Hematopoietic multipotent progenitor cell treated with erythropoietin and hydrocortisone succinate and interleukin-3 and kit ligand, for 8 days (in vitro differentiated cells): ENCODE measurements around the gene TNFSF13.

Source experiments
- DNase-seq: peaks from one replicate; pipeline ENCODE4 v3.0.0-alpha.2; 2015

TNFSF13 gene

DNA sequence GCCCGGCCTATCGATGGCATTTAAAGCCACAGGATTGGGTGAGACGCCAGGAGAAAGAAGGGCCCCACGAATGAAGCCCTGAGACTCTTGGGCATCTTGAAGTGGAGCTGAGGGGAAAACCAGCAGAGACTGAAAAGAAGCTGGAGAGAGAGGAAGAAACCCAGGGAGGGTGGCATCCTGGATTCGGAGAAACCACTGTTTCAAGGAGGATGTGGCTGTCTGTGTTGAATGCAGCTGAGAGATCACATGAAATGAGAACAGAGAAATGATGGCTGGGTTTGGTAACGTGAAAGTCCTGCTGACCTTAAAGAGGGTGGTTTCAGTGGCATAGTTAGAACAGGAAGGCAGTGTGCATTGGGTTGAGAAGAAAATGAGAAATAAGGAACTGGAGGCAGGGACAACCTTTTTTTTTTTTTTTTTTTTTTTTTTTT lies 5.9 kb upstream of the TNFSF13 start:
- DNase-seq = no peak

DNA sequence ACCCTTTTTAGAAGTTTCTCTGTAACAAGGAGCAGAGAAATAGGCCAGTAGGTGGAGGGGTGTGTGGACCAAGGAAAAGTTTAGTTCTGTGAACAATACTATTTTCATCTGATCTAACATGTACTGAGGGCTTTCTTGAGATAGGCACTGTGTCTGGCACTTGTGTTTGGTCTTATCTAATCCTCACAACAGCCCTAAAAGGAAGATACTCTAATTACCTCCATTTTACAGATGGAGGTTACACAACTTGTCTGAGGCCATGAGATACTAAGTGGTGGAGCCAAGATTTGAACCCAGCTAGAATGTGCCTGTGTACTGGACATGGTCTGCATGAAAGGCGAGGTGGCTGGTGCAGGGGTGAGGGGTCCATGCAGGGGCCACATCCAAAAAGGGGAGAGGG lies 5.2 kb upstream of the TNFSF13 start:
- DNase-seq = peak; percentile 85

DNA sequence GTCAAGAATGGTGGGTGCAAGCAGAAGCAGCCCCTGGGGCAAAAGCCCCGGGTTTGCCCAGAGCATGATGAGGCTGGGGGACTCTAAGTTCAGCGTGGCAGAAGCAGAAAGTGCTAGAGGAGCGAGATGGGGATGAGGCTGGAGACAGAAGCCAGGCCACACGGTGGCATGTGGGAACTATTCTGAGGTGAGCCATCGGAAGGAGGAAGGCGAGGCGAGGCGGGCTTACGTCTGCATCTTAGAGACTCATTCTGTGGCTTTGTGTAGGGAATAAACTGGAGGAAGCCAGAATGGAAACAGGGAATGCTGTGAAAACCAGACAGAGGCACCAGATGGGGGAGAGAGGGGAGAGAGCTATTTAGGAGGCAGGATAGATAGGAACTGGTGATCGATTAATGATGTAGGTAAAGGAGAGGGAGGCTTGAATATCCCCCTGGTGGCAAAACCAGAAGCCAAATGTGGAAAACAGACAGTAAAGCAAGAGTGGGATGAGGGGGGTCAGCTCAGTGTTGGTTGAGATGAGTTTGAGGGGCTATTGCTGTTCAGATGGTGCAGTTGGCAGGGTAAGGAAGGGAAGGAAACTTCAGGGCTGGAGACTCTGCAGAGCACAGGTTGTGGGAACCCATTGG lies 3.1 kb upstream of the TNFSF13 start:
- no peak for DNase-seq

- no peak for DNase-seq
These were observed 1.9 kb upstream of the TNFSF13 start for GRCh38 chr17:7556627-7557026.

- no peak for DNase-seq
These were observed 1.3 kb upstream of the TNFSF13 start for GRCh38 chr17:7557147-7557764.

DNA sequence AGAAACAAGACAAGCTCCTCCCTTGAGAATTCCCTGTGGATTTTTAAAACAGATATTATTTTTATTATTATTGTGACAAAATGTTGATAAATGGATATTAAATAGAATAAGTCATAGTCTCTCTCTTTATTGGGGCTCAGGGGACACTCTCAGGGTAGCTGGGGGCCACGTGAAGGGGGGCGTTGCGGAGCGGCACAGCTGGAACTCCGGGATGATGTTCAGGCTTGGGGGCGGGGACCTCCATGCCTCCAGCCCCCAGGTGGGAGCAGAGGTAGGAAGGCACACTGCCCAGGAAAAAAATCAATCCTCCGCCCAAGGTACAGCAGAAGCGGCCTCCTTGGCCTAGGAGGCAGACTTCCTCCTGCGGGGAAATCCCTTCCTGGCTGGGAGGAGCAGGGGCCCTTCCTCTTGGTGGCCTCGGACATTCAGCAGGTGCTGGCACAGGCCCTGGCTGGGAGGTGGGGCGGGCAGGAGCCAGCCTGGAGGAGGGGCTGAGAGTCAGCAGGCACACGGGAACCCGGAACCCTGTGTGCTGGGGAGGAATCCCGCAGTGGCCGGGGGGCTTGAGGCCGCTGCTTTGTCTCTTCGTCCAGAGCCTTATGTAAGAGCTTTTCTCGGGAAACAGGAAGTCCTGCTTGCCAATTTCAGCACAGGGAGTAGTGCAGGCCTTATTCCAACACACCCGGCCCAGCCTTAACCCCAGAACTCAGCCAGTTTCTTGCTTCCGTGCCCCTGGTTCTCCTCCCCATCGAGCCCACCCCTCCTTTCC lies 591 bp upstream of the TNFSF13 start:
- peak; percentile 78 for DNase-seq

GRCh38 chr17:7559320-7560171 lies 996 bp downstream of the TNFSF13 start:
- DNase-seq = no peak

DNA sequence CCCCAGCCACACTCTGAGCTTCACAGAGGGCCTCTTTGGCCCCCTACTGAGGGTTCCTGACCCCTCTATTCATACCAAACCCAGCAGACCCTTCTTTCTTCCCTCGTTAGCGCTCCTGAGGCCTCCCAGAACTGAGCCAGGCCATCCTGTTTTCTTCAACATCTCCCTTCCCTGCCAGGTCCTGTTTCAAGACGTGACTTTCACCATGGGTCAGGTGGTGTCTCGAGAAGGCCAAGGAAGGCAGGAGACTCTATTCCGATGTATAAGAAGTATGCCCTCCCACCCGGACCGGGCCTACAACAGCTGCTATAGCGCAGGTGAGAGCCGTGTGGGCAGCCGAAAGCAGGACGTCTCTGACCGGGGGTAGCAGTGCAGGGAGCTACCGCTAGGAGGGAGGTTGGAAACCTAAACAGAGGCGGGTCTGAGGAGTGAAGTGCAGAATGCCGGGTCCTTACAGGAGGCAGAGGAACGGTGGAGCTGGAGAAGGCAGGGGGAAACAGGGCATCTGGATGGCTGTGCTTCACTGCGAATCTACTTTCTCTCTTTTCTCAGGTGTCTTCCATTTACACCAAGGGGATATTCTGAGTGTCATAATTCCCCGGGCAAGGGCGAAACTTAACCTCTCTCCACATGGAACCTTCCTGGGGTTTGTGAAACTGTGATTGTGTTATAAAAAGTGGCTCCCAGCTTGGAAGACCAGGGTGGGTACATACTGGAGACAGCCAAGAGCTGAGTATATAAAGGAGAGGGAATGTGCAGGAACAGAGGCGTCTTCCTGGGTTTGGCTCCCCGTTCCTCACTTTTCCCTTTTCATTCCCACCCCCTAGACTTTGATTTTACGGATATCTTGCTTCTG lies 1.9 kb downstream of the TNFSF13 start:
- peak; percentile 78 for DNase-seq

- peak; percentile 86 for DNase-seq
These were observed 2.6 kb downstream of the TNFSF13 start for GRCh38 chr17:7561028-7561575.

GRCh38 chr17:7561589-7562207 lies 3.1 kb downstream of the TNFSF13 start, which contains the start of gene SENP3:
SENP3 (plus strand) TSS chr17:7561919; CDS start chr17:7563077, 1,158 bp downstream.
- peak; percentile 88 for DNase-seq

- no peak for DNase-seq
These were observed 3.7 kb downstream of the TNFSF13 start for GRCh38 chr17:7562208-7562605.

GRCh38 chr17:7563115-7563869 lies 4.7 kb downstream of the TNFSF13 start:
- no peak for DNase-seq

GRCh38 chr17:7569571-7569970 lies 11.0 kb downstream of the TNFSF13 start:
- DNase-seq = no peak

DNA sequence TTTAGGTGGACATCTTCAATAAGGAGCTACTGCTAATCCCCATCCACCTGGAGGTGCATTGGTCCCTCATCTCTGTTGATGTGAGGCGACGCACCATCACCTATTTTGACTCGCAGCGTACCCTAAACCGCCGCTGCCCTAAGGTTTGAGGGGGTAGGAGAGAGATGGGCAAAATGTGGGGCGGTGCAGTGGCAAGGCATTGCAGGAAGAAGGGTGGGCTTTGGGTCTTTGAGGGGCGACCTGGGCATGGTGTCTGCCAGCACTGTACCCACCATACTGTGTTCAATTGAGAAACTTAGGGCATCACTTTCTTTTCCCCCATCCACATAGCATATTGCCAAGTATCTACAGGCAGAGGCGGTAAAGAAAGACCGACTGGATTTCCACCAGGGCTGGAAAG lies 11.8 kb downstream of the TNFSF13 start:
- DNase-seq = no peak

GRCh38 chr17:7572338-7572587 lies 13.7 kb downstream of the TNFSF13 start:
- DNase-seq = no peak

DNA sequence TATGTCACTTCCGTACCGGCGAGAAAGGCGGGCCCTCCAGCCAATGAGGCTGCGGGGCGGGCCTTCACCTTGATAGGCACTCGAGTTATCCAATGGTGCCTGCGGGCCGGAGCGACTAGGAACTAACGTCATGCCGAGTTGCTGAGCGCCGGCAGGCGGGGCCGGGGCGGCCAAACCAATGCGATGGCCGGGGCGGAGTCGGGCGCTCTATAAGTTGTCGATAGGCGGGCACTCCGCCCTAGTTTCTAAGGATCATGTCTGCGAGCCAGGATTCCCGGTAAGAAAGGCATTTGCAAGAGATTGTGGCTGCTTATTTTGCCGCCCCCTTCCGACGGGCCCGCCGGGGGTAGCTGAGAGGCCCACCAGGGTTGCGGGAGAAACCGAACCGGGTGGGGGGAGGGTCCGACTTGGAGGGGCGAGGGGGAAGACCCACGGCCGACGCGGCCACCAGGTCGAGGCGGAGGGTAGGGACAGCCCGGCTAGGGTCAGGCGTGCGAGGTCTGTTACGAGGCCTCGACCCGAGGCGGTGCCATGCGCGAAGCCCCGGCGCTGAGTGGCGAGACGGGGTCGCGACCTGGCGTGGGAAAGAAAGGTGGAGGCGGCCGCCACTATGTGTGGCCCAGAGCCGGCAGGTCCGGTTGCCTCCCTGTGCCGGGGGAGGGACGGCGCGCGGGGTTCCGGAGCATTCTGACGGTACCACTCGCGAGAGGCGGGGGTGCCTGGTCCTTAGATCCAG lies 14.2 kb downstream of the TNFSF13 start:
- peak; percentile 100 for DNase-seq

DNA sequence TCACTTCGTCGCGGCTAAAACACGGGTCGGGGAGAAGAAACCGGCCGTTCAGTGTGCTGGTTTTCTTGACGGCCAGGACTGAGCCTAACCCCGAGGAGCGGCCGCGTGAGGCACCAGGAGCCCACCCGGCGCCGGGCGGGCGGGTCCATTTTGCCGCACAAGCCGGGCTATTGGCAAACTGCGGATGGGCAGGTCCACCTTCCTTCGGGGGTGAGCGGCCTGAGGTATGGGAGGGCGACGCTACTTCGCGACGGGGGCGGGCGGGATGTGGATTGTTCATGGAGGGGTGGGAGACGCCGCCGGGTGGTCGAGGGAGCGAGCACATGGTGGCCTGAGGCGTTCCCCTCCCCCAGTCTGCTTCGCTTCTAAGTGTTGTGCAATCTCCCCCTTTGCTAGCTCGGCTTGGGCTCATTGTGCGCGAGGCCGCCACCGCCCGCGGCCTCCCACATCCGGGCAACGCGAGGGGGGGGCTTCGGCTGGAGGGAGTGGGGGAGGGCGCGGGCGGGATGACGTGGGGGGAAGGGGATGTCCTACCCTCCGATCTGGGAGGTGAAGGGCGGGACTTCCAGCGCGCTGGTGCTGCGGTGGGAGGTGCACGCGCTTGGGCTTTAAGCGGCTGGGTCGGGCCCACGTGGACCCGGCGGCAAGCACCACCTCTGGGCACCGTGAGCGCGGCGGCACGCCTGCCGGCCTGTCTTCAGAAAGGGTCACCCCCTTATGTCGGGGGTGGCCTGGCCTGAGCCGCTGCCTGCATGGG lies 15.0 kb downstream of the TNFSF13 start:
- peak; percentile 89 for DNase-seq

- DNase-seq = no peak
These were observed 15.8 kb downstream of the TNFSF13 start for GRCh38 chr17:7574176-7574953.
